Measurements from ENCODE around the gene HIGD1B. TPM values are rescaled to one million over a fixed set of nuclear protein-coding genes. Genes with fewer than 3 reads are reported as not detected.

HIGD1B gene
- total and polyA plus RNA-seq, 2 of the 13 experiments (the other 11 are each of a cell fraction or from before 2014, with no cell fraction given): not detected

DNA sequence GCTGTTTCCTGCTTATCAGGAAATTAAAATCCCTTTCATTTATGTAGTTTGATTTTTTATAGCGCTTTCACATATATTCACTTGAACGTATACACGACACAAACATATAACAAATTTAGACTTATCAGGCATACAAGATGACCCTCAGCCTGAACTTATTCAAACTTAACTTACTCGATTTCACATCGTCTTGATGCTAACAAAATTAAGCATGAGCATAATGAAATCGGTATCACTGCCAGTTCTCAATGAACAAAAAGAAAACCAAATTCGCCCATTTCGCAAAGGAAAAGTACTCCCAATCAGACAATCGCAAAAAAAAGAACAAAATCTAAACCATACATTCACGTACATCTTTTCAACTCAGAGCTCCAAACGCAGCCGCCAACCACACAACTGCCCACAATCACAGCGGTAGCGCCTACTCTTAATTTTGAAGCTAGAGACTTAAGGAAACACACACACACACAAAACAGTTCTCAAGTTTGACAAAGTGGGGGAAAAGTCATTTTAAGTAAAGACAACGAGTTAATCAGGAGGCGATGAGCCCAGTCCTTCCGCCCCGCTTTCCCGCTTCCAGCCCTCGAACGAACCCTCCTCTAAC lies 18.7 kb upstream of the HIGD1B start:
- H2AFZ ChIP-seq (ENCODE audit: low read length): no peak overlapping the region
- no peaks in the 10 kb centered on the region for H3K36me3 ChIP-seq (replicated peaks in 1 of 2; ENCODE audit: control insufficient read depth in 1 of 2, insufficient read depth in 2 of 2, low read length in 2 of 2)
- intact Hi-C loops (cut with micrococcal nuclease; ENCODE audit: unreplicated experiment): no loop called here
- DNase-seq (ENCODE audit: low spot score): no peak
- POLR2A ChIA-PET: interaction anchor here (0.6 kb wide), 1 partner anchor 31 kb away, joined by 3 read pairs; no protein-coding TSS in a partner anchor
- CTCF ChIA-PET (ENCODE audit: low intra/inter-chr PET ratio, low total read pairs): no interaction called here
- WGBS (ENCODE audit: low lambda C conversion rate): 20% methylated on average over 20 of the region's 21 CpGs
- H3K27ac ChIP-seq (ENCODE audit: extremely low read length, insufficient read depth, low read length): no peak overlapping the region
- H3K9me3 ChIP-seq (ENCODE audit: low read length): no peaks in the 10 kb centered on the region
- no peaks in the 10 kb centered on the region for H3K79me2 ChIP-seq (ENCODE audit: insufficient read depth, low read length)
- H3K4me3 ChIP-seq (replicated peaks in 1 of 3; ENCODE audit: insufficient read depth in 1 of 3, low read depth in 2 of 3, low read length in 3 of 3): peak overlapping the region; percentile 53 to 72 (median 72); a peak in 5 of 6 replicates
- in situ Hi-C loops (cut with HindIII; ENCODE audit: extremely low pct_ligation_motif_present, low pct_unique_long_range_greater_than_20kb): loop anchor here (5.0 kb wide), 1 partner anchor 47 kb away; no protein-coding TSS in a partner anchor
- peaks cover 3 to 38% of the 10 kb centered on the region in 2 experiments for H3K27me3 ChIP-seq (ENCODE audit: control insufficient read depth in 1 of 2, insufficient read depth in 2 of 2, low read length in 2 of 2)
- ATAC-seq: no peak
- peaks cover 31% of the 10 kb centered on the region for H3K4me1 ChIP-seq (ENCODE audit: insufficient read depth, low read length)
- peak overlapping the region; percentile 84 for H3K4me2 ChIP-seq (ENCODE audit: low read depth, low read length)
- peak overlapping the region; percentile 45; the same call in 1 of the 2 replicates for H3K9ac ChIP-seq (ENCODE audit: insufficient read depth, low read depth, low read length)
- FAIRE-seq: peak; percentile 43
- TF ChIP-seq SOX13 (IDR thresholded peaks at IDR 0.05) (peak; percentile 69; the same call in 1 of the 2 replicates), SOX13 (CRISPR knock-in tag; conservative IDR thresholded peaks at IDR 0.05 in 1 of 2, IDR thresholded peaks at IDR 0.05 in 1 of 2) (no peak), EZH2 (conservative IDR thresholded peaks at IDR 0.05; ENCODE audit: low read depth, low read length) (peak; percentile 100; the same call in 1 of the 2 replicates), LCORL (IDR thresholded peaks at IDR 0.05) (no peak), LCORL (CRISPR knock-in tag; IDR thresholded peaks at IDR 0.05) (no peak), SMAD1 (CRISPR knock-in tag; IDR thresholded peaks at IDR 0.05; ENCODE audit: borderline replicate concordance, low read depth) (no peak), CCDC6 (CRISPR knock-in tag; IDR thresholded peaks at IDR 0.05) (no peak), ZNF883 (CRISPR knock-in tag; IDR thresholded peaks at IDR 0.05; ENCODE audit: not compliant biosample characterization) (no peak), CREB1 (IDR thresholded peaks at IDR 0.05) (no peak), CREB1 (CRISPR knock-in tag; IDR thresholded peaks at IDR 0.05) (no peak), RNF2 (conservative IDR thresholded peaks at IDR 0.05; ENCODE audit: low read depth) (peak; percentile 79), ZFP36 (IDR thresholded peaks at IDR 0.05; ENCODE audit: borderline replicate concordance, low read depth, low read length, partially characterized antibody) (peak; percentile 18), CBX2 (IDR thresholded peaks at IDR 0.05; ENCODE audit: low read depth, low read length) (peak; percentile 100), CBX2 (CRISPR knock-in tag; IDR thresholded peaks at IDR 0.05; ENCODE audit: low read depth) (no peak), DMAP1 (CRISPR knock-in tag; IDR thresholded peaks at IDR 0.05) (no peak), SOX6 (IDR thresholded peaks at IDR 0.05) (no peak), SOX6 (CRISPR knock-in tag; IDR thresholded peaks at IDR 0.05) (no peak), PRMT3 (CRISPR knock-in tag; IDR thresholded peaks at IDR 0.05; ENCODE audit: borderline replicate concordance, low read depth) (no peak), MAZ (IDR thresholded peaks at IDR 0.05; ENCODE audit: borderline replicate concordance, low read depth, low read length) (no peak), MAZ (CRISPR knock-in tag; IDR thresholded peaks at IDR 0.05; ENCODE audit: low read depth) (no peak), HIVEP1 (CRISPR knock-in tag; IDR thresholded peaks at IDR 0.05) (no peak), SALL2 (CRISPR knock-in tag; IDR thresholded peaks at IDR 0.05) (no peak)
- TF ChIP-seq, protein P1, sequence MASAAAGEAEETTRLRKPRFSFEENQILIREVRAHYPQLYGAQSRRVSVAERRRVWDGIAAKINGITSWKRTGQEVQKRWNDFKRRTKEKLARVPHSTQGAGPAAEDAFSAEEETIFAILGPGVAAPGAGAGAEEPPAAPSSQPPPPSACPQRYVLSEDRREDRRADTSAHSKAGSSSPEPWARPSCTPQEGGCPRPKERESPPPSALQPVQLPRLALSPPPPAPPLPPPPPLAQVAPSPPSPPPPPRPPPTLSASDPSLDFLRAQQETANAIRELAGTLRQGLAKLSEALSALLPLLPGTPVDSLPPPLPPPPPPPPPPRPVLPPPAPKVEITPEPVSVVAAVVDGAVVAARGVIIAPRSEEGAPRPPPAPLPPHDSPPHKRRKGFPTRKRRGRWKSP (CRISPR knock-in tag; IDR thresholded peaks at IDR 0.05): 0 out of 2 replicates have a peak, but pooled peaks have one; percentile 18
- TF ChIP-seq, protein P2, sequence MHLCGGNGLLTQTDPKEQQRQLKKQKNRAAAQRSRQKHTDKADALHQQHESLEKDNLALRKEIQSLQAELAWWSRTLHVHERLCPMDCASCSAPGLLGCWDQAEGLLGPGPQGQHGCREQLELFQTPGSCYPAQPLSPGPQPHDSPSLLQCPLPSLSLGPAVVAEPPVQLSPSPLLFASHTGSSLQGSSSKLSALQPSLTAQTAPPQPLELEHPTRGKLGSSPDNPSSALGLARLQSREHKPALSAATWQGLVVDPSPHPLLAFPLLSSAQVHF (CRISPR knock-in tag; IDR thresholded peaks at IDR 0.05): 0 out of 2 replicates have a peak, but pooled peaks have one; percentile 41
- no peaks in the 10 kb centered on the region for H4K20me1 ChIP-seq (ENCODE audit: insufficient read depth, low read length)
- BruUV-seq (replicated peaks): no TSS peak

All from HepG2 (cell line).